HCT116 (cell line): ENCODE data around the gene CDK5R1. TPM values are rescaled to one million over a fixed set of nuclear protein-coding genes. Genes with fewer than 3 reads are reported as not detected.

Source experiments
- ATAC-seq: fragments of 200-7000 bp; cut with Tn5 transposase; 2 replicates; pipeline ENCODE4 v1.9.1; 2020; ENCODE audit warnings: mild to moderate bottlenecking, moderate library complexity
- BruUV-seq: library from RNA; stranded (reverse); fragments of 400-500 nt; replicated peaks from 2 replicates; lab custom pipeline; 2021; lab: Mats Ljungman, UMichigan
- CTCF ChIA-PET: fragments of 300-600 bp; sonication (Branson Sonifier 250); formaldehyde crosslinking; loops from one replicate; lab custom pipeline; 2021; ENCODE audit warnings: antibody characterized with exemption; lab: Charles Lee
- POLR2A ChIA-PET: fragments of 300-600, 350-600 bp; sonication (Branson Sonifier 250); formaldehyde crosslinking; loops from one replicate; lab custom pipeline; 2021; ENCODE audit warnings: antibody characterized with exemption; lab: Charles Lee
- RAD21 ChIA-PET, 2 experiments: fragments of 300-600 bp; sonication (Branson Sonifier 250); formaldehyde crosslinking; loops; one replicate each; lab custom pipeline; 2023; ENCODE audit warnings: low total read pairs in 2 of 2; ENCODE audit not compliant: uncharacterized antibody in 2 of 2, unreplicated experiment in 2 of 2, low non-redundant PET in 1 of 2; lab: Charles Lee
- DNase-seq: peaks from one replicate; pipeline ENCODE4 v3.0.0-alpha.2; 2010; ENCODE audit warnings: low read depth, low spot score
- H2AFZ ChIP-seq: fragments of 200-600 bp; shearing (Covaris generic), sonication (generic); 2 replicates; pipeline ENCODE4 v1.6.1; 2017; ENCODE audit warnings: low read depth, mixed run types, mixed read lengths, antibody characterized with exemption, low read length; ENCODE audit not compliant: poor library complexity, severe bottlenecking
- H3K27ac ChIP-seq: 2 replicates; pipeline ENCODE4 v1.5.1; 2012; ENCODE audit warnings: low read depth, low read length
- H3K27me3 ChIP-seq: fragments of 200-600 bp; sonication (generic); 2 replicates; pipeline ENCODE4 v1.6.1; 2016; ENCODE audit warnings: mixed run types, low read length, mixed read lengths; ENCODE audit not compliant: insufficient read depth
- H3K36me3 ChIP-seq, 2 experiments: fragments of 200-500 bp in 1 of 2; fragments of 200-600 bp in 1 of 2; sonication (Bioruptor generic) in 1 of 2; sonication (generic) in 1 of 2; 2 replicates each; pipeline versions ENCODE4 v1.5.1 to v1.6.1; 2014 to 2016; ENCODE audit warnings: low read length in 2 of 2, inconsistent platforms in 1 of 2, mixed read lengths in 1 of 2, mixed run types in 1 of 2; ENCODE audit not compliant: insufficient read depth in 2 of 2, control insufficient read depth in 1 of 2
- H3K4me1 ChIP-seq, 2 experiments: fragments of 200-600 bp in 1 of 2; sonication (generic) in 1 of 2; 2 replicates each; pipeline versions ENCODE4 v1.5.1 to v1.6.1; 2012 to 2017; ENCODE audit warnings: low read length in 2 of 2, inconsistent platforms in 1 of 2, mild to moderate bottlenecking in 1 of 2, mixed read lengths in 1 of 2, mixed run types in 1 of 2, moderate library complexity in 1 of 2; ENCODE audit not compliant: insufficient read depth in 2 of 2, control insufficient read depth in 1 of 2
- H3K4me2 ChIP-seq: fragments of 200-600 bp; sonication (generic); 2 replicates; pipeline ENCODE4 v1.6.1; 2017; ENCODE audit warnings: mixed run types, low read length, mixed read lengths
- H3K4me3 ChIP-seq, 2 experiments: fragments of 200-600 bp in 1 of 2; sonication (generic) in 1 of 2; replicated peaks in 1 of 2; 2 replicates each; pipeline ENCODE4 v1.5.1; 2011 to 2016; ENCODE audit warnings: low read length in 2 of 2, control low read depth in 1 of 2, low read depth in 1 of 2, mild to moderate bottlenecking in 1 of 2, mixed read lengths in 1 of 2, mixed run types in 1 of 2
- H3K79me2 ChIP-seq: fragments of 200-600 bp; sonication (generic); 2 replicates; pipeline ENCODE4 v1.6.1; 2017; ENCODE audit warnings: mild to moderate bottlenecking, mixed run types, low read length, moderate library complexity, mixed read lengths; ENCODE audit not compliant: insufficient read depth
- H3K9ac ChIP-seq: fragments of 200-600 bp; sonication (generic); 2 replicates; pipeline ENCODE4 v1.6.1; 2016; ENCODE audit warnings: low read length, mixed read lengths
- H3K9me2 ChIP-seq: fragments of 200-600 bp; sonication (generic), shearing (Covaris generic); 2 replicates; pipeline ENCODE4 v1.6.1; 2017; ENCODE audit warnings: mixed run types, mild to moderate bottlenecking, moderate library complexity; ENCODE audit not compliant: insufficient read depth
- H3K9me3 ChIP-seq, 2 experiments: fragments of 200-500 bp in 1 of 2; fragments of 200-600 bp in 1 of 2; sonication (Bioruptor generic) in 1 of 2; sonication (generic) in 1 of 2; 2 replicates each; pipeline ENCODE4 v1.6.1; 2014 to 2017; ENCODE audit warnings: low read length in 2 of 2, mixed read lengths in 2 of 2, inconsistent platforms in 1 of 2, low read depth in 1 of 2, mild to moderate bottlenecking in 1 of 2, mixed run types in 1 of 2, moderate library complexity in 1 of 2; ENCODE audit not compliant: control insufficient read depth in 1 of 2, insufficient read depth in 1 of 2
- H4K20me1 ChIP-seq: fragments of 200-600 bp; sonication (generic), shearing (Covaris generic); 2 replicates; pipeline ENCODE4 v1.6.1; 2017; ENCODE audit warnings: mixed run types, mild to moderate bottlenecking, moderate library complexity; ENCODE audit not compliant: insufficient read depth
- CBX3 ChIP-seq: IDR thresholded peaks from 2 replicates; pipeline ENCODE4 v1.6.1; 2012; ENCODE audit warnings: low read depth
- CEBPB ChIP-seq: IDR thresholded peaks from 2 replicates; pipeline ENCODE4 v1.6.1; 2012; ENCODE audit warnings: low read depth
- EGR1 ChIP-seq: IDR thresholded peaks from 2 replicates; pipeline ENCODE4 v1.6.1; 2012; ENCODE audit warnings: low read depth
- EZH2 ChIP-seq: fragments of 200-600 bp; sonication (generic); IDR thresholded peaks from 2 replicates; pipeline ENCODE4 v1.6.1; 2017; ENCODE audit warnings: antibody characterized with exemption, mixed run types
- EZH2phosphoT487 ChIP-seq: fragments of 200-600 bp; IDR thresholded peaks from 2 replicates; pipeline ENCODE4 v1.6.1; 2018; ENCODE audit warnings: antibody characterized with exemption, borderline replicate concordance
- JUND ChIP-seq: IDR thresholded peaks from 2 replicates; pipeline ENCODE4 v1.6.1; 2012
- POLR2A ChIP-seq: IDR thresholded peaks from 2 replicates; pipeline ENCODE4 v1.7.0; 2011; ENCODE audit warnings: borderline replicate concordance; ENCODE audit not compliant: insufficient read depth, insufficient read length; ENCODE audit errors: extremely low read depth
- RAD21 ChIP-seq: IDR thresholded peaks from 2 replicates; pipeline ENCODE4 v1.6.1; 2012; ENCODE audit warnings: low read depth, mild to moderate bottlenecking
- SIN3A ChIP-seq: IDR thresholded peaks from 2 replicates; pipeline ENCODE4 v1.6.1; 2012; ENCODE audit warnings: low read depth
- TCF7L2 ChIP-seq: IDR thresholded peaks from 2 replicates; pipeline ENCODE4 v1.7.0; 2011; ENCODE audit warnings: borderline replicate concordance, inconsistent platforms; ENCODE audit not compliant: insufficient read depth, insufficient read length; ENCODE audit errors: extremely low read depth
- ZFX ChIP-seq: fragments of 450-650 bp; IDR thresholded peaks from 2 replicates; pipeline ENCODE4 v1.6.1; 2017
- ZNF274 ChIP-seq: fragments of 200-500 bp; sonication (Bioruptor generic); IDR thresholded peaks from 2 replicates; pipeline ENCODE4 v1.6.1; 2014; ENCODE audit warnings: mild to moderate bottlenecking, low read depth, low read length, inconsistent platforms
- intact Hi-C: fragments of 100-400 bp; cut with micrococcal nuclease; formaldehyde crosslinking; loops from 2 replicates; pipeline ENCODE4 v1.10.0; 2022
- total RNA-seq: library from RNA; stranded (reverse); gene quantifications from one replicate; pipeline ENCODE4 v1.2.1, GENCODE V29; 2021; ENCODE audit not compliant: unreplicated experiment
- TF ChIP-seq, protein P1 (sequence below): IDR thresholded peaks from 2 replicates; pipeline ENCODE4 v1.6.1; 2012
- TF ChIP-seq, protein P2 (sequence below): IDR thresholded peaks from 2 replicates; pipeline ENCODE4 v1.6.1; 2012; ENCODE audit warnings: low read depth

CDK5R1 gene
- total RNA-seq, 1 experiment from 2014 or later, result 5.4 TPM

DNA sequence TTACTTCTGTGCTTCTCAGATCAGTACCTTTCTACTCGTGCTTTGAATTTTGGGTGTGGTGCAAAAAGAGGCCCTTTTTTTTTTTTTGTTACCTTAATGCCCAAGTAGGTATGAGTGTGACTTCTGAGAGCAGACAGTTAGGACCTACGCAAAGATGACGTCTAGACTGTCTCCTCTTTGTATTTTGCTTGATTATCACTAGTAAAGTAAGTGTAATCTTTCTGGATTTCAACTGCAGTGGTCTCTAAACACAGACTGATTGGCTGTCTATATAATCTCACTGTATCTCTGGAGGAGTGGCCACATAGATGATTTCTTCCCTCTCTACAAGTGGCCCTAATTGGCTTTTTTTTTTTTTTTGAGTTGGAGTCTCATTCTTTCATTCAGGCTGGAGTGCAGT, 11.5 kb upstream of the CDK5R1 start:
- no TSS peak for BruUV-seq
- no peak for DNase-seq
- H3K4me1 ChIP-seq, result no peaks in the 10 kb centered on the region
- POLR2A ChIA-PET, result no interaction called here
- peaks cover 36% of the 10 kb centered on the region for H3K79me2 ChIP-seq
- H3K27me3 ChIP-seq, result no peaks in the 10 kb centered on the region
- no peak overlapping the region for H3K27ac ChIP-seq
- ATAC-seq, result no peak
- H3K9me2 ChIP-seq, result no peaks in the 10 kb centered on the region
- no peak overlapping the region for H3K9ac ChIP-seq
- RAD21 ChIA-PET, result no interaction called here
- no peaks in the 10 kb centered on the region for H4K20me1 ChIP-seq
- CTCF ChIA-PET, result no interaction called here
- no peak for TF ChIP-seq CEBPB
- TF ChIP-seq POLR2A, result no peak
- TF ChIP-seq, protein P1, sequence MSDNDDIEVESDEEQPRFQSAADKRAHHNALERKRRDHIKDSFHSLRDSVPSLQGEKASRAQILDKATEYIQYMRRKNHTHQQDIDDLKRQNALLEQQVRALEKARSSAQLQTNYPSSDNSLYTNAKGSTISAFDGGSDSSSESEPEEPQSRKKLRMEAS, result no peak
- TF ChIP-seq ZNF274, result no peak
- TF ChIP-seq EGR1, result no peak
- TF ChIP-seq EZH2phosphoT487, result no peak
- TF ChIP-seq ZFX, result no peak
- TF ChIP-seq, protein P2, sequence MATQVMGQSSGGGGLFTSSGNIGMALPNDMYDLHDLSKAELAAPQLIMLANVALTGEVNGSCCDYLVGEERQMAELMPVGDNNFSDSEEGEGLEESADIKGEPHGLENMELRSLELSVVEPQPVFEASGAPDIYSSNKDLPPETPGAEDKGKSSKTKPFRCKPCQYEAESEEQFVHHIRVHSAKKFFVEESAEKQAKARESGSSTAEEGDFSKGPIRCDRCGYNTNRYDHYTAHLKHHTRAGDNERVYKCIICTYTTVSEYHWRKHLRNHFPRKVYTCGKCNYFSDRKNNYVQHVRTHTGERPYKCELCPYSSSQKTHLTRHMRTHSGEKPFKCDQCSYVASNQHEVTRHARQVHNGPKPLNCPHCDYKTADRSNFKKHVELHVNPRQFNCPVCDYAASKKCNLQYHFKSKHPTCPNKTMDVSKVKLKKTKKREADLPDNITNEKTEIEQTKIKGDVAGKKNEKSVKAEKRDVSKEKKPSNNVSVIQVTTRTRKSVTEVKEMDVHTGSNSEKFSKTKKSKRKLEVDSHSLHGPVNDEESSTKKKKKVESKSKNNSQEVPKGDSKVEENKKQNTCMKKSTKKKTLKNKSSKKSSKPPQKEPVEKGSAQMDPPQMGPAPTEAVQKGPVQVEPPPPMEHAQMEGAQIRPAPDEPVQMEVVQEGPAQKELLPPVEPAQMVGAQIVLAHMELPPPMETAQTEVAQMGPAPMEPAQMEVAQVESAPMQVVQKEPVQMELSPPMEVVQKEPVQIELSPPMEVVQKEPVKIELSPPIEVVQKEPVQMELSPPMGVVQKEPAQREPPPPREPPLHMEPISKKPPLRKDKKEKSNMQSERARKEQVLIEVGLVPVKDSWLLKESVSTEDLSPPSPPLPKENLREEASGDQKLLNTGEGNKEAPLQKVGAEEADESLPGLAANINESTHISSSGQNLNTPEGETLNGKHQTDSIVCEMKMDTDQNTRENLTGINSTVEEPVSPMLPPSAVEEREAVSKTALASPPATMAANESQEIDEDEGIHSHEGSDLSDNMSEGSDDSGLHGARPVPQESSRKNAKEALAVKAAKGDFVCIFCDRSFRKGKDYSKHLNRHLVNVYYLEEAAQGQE, result no peak
- TF ChIP-seq SIN3A, result no peak
- no peak for TF ChIP-seq CBX3
- TF ChIP-seq EZH2, result no peak
- TF ChIP-seq JUND, result no peak
- no peak for TF ChIP-seq TCF7L2
- TF ChIP-seq RAD21, result no peak
- H3K4me3 ChIP-seq, result no peak overlapping the region
- no peak overlapping the region for H2AFZ ChIP-seq
- no peaks in the 10 kb centered on the region for H3K9me3 ChIP-seq
- peaks cover 76 to 85% of the 10 kb centered on the region in 2 experiments for H3K36me3 ChIP-seq
- intact Hi-C loops, result no loop called here
- no peak overlapping the region for H3K4me2 ChIP-seq
